ENCODE data around the gene ZNF804B.

The ZNF804B gene

DNA sequence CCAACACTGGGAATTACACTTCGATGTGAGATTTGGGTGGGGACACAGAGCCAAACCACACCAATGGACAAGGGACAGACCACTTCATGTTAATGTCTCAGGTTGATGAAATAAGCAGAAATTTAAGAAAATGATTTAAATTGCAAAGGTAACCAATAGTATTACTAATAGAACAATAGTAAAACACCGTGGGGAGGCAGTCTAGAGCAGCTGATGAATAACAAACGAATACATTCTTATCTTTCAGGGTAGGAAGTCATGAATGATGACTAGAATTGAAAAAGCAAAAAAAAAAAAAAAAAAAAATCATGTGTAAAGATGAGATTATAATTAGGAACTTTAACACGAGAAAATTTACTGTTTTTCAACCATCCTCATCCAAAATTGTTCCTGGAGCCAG lies 207.9 kb downstream of the ZNF804B start:
- DNase-seq (ENCODE audit: low read depth), result no peak

DNA sequence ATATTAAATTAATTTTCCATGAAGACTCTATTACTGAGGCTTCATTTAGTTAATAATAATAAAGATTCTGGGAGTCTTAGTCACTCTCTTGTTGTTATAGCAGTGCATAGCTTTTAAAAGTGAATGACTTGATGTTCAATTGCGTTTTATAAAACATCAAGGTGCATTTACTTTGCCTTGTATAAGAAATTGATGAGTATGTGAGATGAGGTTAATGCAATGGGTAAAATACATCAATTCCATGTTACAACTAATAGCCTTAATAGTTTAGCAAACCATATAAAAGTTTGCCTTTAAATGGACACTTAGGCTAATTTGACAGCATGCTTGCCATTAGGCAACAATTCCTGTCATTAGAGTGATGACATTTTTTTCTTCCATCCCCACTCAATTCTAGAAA lies 209.7 kb downstream of the ZNF804B start:
- no peak for DNase-seq (ENCODE audit: low read depth)

DNA sequence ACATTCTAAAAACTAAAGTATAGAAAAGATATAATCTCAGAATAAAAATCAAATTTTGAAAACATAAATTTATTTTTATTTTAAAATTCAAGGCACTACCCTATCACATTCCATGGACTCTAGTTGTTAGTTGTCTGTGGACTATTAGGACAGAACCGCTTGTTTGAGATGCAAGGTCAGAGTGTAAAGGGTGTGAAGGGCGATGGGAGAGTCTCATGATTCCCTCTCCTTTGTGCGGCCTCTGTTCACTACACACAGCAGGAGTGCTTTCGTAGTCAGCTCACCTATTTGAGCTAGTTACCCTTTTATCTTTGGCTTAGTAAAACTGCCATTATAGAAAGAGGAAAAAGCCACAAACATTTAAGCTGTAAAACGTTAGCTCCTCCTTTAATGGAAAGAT lies 225.8 kb downstream of the ZNF804B start:
- DNase-seq (ENCODE audit: low read depth), result no peak

DNA sequence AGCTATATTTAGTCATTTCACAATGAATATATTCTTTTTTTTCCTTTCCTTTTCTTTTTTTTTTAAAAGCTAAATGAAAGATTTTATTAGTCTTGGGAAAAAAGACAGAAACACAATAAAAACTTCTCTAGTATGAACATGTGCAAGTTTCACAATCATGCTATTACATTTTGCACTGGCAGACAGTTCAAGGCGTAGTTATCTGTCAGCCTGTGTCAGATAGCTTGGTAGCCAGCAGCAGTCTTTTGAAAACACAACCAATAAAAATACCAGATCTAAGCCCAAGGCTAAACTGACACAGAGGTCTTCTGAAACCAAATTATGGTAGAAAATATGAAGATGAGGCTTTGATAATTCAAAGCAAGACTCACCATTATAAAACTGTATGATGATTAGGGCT lies 241.8 kb downstream of the ZNF804B start:
- no peak for DNase-seq (ENCODE audit: low read depth)

DNA sequence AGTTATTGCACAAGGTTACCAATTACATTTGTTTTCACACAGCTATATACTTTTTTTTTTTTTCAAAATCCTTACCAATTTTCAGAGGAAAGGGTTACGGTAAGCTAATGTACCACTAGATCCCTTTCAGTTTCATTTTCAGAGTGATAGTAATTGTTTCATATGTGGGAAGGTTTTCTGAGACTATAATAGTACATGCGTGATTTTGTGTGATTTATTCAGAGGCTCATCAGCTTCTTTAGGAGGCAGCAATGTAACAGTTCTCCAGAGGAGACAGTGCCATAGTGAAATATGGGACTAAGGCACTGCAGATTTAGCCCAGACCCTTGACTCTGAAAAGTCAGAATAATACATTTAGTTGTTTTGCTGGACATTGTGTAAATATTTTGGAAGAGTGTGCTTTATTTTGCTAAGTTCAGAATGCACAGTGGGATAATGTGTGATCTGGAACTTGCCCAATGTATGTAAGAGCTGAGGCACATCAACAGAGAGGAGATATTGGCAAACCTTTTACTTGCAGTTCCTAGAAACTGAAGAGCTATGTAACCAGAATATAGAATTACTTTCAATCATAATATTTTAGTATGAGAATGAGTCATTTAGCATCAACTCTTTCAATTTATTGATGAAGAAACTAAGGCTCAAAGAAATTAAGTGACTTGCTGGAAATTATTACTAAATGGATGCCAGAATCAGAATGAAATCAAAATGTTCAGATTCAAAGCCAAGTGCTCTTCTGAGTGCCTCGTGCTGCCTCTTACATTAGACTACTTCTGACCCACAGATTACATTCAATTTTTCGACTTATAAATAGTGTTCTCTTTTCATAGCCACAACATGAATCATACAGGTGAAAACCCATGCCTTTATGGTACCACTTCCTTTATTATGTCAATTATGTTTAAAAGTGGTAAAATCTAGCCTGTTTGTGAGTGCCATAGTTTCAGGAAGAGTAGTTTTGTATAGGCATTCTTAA lies 243.8 kb downstream of the ZNF804B start:
- no peak for DNase-seq (ENCODE audit: low read depth)

DNA sequence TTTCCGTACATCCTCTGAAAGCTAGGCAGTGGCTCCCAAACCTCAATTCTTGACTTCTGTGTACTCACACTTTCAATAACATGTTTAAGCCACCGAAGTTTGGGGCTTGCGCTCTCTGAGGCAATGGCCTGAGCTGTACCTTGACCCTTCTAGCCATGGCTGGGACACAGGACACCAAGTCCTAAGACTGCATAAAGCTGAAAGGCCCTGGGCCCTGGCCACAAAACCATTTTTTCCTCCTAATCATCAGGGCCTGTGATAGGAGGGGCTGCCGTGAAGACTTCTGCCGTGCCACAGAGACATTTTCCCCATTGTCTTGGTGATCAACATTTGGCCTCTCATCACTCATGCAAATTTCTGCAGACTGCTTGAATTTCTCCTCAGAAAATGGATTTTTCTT lies 252.5 kb downstream of the ZNF804B start:
- DNase-seq (ENCODE audit: low read depth), result no peak

DNA sequence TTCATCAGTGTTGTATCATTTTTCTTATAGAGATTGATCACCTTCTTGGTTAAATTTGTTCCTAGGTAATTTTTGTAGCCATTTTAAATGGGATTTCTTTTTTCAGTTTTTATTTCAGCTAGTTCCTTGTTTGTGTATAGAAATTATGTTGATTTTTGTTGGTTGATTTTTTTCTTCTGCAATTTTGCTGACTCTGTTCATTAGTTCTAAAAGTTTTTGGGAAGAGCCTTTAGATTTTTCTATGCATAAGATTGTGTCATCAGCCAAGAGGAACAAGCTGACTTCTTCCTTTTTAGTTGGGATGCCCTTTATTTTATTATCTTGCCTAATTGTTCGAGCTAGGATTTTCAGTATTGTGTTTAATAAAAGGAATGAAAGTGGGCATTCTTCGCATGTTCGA lies 258.2 kb downstream of the ZNF804B start:
- no peak for DNase-seq (ENCODE audit: low read depth)

DNA sequence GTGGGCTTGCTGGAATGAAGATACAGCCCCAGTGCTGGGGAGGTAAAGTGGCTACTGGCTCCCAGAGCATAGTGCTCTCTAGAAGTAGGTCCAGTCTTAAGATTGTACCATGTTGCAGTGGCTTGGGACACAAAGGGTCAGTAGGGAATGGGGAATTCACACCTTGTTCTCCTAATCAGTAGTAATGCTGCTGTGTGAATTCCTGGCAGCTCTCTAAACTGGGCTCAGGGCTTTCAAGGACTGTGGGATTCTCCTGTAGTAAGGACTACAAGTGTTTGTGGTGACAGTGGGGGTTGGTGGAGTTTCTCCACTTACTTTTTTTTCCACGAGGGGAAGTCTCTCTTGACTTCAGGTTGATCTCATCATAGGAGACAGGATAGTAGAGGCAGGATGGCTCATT lies 262.2 kb downstream of the ZNF804B start:
- no peak for DNase-seq (ENCODE audit: low read depth)

DNA sequence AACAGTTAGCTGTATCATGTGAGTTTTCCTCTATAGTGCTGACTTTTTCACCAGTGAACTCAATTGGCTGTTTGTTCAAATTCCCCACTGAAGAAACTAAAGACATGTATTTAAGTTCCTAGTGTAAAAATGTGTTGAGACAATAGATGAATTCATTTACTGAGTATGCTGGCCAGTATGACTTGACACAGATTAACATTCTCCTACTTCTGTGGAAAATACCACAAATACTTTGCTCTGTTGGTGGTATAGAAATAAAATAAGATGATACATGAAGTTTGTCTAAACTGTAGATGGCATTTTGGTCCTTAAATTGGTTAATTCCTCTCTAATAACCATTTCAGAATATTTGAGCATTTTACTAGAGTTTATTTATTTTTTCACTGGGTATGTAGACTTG lies 263.7 kb downstream of the ZNF804B start:
- DNase-seq (ENCODE audit: low read depth), result no peak

DNA sequence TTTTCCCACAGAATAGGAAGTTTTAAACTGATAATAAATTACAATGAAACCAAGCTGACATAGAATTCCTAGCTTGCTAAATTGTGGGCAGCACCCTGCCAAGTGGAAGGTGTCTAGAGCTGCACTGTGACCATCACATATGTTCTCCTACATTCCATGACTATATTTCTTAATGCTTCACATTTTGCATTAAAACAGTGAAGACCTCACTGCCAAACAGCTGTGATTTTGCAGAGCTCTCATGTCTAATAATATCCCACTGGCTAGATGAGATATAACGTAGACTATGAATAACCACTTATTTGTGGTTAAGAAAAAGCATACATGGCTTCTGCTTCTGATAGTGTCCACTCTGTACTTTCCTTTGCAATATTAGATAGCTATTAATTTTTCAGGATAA lies 264.4 kb downstream of the ZNF804B start:
- DNase-seq (ENCODE audit: low read depth), result no peak

DNA sequence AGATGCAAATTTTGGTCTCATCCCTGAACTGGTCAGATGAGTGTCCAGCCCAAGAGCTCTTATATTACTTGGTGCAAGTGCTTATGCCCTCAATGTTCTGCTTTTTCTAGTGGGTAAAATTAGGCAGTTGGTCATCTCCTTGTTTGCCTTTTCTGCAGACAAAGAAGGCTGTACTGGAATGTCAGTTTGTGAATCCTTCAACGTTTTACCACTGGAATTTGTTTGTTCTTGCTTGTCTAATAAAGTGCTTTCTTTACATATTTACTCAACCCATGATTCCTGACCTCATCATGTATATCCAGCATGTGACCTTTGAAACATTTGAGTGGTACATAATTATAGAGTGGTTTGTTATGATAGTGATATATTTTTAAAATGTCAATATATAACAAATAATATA lies 268.3 kb downstream of the ZNF804B start:
- DNase-seq (ENCODE audit: low read depth), result no peak

DNA sequence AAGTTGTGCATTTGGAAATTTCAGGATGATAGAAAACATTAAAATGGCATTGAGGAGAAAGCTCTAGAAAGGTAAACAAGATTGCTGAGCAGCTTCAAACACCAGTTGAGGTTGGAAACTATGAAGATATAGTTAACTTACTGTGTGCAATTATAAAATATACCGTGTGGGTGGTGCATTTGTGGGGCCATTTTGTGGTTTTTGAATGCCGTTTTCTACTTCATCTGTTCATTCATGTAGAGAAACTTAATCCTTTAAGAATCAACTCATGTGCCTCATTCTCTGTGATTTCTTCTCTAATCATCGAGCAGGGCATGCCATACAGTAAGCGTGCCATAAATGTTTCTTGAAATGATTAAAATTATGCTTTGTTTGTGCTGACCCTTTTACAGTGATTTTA lies 268.8 kb downstream of the ZNF804B start:
- no peak for DNase-seq (ENCODE audit: low read depth)

DNA sequence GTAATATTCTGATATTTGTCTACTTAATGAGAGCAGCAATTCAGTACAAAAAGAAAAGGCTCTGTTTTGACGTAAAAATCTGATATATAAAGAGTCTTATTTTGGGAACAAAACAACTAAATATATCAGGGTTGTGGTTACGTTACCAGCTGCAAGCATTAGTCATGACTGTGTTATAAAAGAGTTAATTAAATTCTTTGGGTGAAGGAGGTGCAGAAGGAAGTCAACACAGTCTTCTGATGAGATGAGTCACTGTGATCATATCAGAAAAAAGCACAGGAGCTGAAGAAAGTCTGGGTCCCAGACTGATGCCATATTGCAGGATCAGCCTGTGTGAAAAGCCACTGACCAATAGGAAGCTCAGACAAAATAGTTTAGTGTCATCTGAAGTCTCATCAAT lies 270.4 kb downstream of the ZNF804B start:
- DNase-seq (ENCODE audit: low read depth), result no peak

DNA sequence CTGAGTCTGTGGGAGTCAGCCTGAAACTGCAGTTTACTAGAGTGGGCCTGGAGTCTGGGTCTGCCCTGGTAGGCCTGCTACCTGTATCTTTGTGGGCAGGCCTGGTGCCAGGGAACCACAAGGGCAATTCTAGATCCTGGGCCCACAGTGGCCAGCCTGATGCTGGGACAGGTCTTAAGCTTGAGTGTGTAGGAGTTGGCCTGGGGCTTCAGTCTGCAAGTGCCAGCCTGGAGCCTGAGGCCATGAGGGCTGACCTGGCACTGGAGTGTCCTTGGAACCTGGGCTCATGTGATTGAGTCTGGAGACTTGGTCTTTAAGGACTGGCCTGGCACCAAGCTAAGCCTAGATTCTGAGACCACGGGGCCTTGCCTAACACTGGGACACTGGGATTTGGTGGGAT lies 281.7 kb downstream of the ZNF804B start:
- DNase-seq (ENCODE audit: low read depth), result no peak

DNA sequence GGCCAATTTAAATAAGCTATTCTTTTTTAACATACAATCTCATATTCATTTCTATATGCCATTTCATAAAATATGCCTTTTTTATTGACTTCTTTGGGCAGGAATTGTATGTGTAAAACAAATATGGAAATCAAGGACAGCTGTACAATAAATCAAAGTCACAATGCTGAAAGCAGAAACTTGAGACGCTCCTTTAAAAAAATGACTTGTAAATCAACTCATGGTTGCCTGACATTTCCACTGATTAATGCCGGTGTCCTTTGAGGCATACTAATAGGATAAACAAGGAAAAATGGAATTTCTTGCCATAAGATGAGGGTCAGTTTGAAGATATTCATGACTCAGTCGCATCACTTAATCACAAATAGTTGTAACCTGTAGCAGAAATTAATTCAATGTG lies 283.4 kb downstream of the ZNF804B start:
- DNase-seq (ENCODE audit: low read depth), result no peak

DNA sequence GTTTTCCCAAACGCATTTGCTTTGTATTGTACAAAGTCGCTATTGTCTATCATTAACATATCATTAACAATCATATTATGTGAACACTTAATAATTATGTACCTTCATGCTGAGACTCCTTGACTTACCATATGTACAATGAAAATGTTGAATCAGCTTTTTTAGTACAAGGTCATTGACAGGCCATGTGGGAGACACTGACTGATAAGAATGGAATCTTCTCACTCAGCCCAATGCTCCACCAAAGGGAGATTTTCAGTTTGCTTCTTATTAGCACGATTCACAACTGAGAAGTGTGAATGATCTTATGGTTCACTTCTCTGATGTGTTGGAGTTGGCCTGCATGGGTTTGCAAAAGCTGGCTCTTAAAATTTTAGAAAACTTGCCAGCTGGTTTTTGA lies 289.5 kb downstream of the ZNF804B start:
- no peak for DNase-seq (ENCODE audit: low read depth)

DNA sequence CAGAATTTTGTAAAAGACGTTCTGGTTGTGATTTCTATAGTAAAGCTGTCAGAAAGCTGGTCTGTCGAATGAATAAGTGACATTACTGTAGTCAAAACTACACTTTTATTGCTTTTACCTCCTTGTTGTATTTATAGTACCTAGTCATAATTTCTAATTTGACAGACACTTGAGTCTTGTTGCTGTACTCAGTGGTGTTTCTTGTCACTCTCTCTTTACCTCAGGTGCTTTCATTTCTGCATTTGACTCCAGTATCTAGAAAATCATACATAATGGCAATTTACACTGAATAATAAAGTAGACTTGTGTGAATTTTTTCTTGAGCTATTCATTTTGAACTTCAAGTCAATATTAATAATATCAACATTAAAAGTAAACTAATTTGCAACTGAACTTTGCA lies 293.6 kb downstream of the ZNF804B start:
- no peak for DNase-seq (ENCODE audit: low read depth)

DNA sequence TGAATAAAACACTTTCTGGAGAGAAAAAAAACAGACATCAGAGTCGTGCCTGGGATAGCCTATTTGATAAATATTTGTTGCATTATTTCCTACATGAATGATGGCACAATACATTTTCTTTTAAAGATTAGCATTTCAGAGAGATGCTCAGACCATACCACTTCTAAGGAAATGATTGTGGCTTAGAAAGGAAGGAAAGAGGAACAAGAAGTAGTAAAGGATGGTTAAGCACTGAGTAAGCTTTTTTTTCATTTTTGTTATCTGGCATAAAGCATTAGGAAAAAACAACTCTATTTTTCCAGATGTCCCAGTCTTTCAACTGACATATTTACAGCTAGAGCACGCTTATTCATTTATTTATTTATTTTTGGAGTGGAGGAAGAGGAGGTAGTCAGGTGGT lies 294.9 kb downstream of the ZNF804B start:
- no peak for DNase-seq (ENCODE audit: low read depth)

DNA sequence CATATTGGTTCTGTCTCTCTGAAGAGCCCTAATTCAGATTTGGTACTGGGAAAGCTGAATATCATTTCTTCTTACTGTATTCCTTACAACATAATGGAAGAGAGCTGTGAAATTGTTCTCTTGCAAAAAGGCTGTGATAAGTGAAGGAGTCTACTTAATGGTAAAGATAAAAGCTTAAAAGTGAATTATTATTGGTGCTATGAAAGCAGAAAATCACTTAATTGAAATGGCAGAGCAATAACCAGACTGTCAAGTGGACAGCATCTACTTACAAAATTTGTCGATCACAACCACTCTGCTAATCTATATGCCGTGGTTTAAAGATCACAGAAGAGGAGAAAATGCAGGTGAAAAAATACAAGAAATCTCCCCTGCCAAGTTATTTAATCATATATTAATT lies 300.7 kb downstream of the ZNF804B start:
- DNase-seq (ENCODE audit: low read depth), result no peak

DNA sequence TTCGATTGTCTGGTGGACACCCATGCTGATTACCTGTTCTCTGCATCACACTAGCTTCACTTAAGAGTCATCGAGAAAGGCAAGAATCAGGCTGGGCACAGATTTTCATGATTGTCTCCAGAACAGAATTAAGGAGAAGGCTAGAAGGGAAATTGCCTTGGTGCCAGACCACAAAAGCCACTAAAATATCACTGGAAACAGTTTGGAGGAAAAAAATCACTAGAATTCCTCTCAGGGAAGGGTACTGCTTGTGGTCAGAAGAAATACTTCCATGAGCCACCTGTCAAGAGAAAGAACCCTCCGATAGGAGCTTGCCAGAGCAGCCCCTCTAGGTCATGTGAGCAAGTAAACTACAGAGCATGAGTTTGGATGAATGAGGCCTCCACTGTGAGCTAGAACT lies 305.3 kb downstream of the ZNF804B start:
- no peak for DNase-seq (ENCODE audit: low read depth)

DNA sequence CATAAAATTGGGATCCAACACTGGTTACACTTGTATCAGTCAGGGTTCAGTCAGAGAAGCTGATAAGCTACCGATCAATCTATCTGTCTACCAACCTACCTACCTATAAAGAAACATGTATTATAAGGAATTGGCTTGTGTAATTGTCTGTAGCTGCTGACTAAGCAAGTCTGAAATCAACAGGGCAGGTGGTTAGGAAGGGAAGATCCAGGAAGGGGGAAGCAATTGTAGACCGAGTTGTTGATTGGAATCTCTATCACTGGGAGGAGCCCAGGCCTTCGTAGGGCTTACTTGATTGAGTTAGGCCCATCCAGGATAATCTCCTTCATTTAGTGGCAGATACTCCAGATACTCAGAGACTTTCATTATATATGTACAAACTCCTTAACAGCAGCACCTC lies 307.5 kb downstream of the ZNF804B start:
- no peak for DNase-seq (ENCODE audit: low read depth)

DNA sequence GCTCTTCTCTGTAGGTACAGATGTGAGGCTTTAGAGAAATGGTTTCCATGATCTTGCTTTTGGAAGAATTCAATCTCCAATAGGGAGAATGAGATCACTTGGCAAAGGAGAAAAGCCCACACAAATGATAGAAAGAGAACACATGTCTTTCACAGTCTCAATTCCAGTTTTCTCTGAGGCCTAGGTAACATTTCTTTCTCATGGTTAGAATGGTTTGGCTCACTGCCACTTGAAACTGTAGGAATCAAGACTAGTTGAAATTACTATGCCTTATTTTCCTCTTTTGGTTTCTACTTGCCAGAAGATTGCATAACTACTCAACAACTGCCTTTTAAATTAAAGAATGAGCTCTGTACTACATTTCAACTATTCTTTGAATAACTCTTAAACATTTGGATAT lies 312.6 kb downstream of the ZNF804B start:
- no peak for DNase-seq (ENCODE audit: low read depth)

DNA sequence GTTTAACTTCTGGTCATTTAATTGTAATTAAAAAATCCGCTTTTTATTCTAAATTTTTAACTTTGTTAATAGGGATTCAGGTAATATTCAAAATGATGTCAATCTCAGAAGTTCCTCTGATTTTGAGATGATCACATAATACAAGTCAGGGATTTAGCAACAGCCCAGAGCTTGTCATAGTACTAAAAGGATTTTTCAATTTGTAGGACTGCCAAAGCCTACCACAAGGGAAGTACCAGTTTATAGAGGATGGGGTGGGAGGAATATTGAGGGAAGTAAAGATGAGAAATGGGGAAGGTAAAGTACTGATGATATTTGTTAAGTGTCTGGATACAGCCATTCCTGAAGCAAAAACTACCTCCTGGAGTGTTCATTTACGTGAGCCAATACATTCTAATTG lies 314.3 kb downstream of the ZNF804B start:
- DNase-seq (ENCODE audit: low read depth), result no peak

DNA sequence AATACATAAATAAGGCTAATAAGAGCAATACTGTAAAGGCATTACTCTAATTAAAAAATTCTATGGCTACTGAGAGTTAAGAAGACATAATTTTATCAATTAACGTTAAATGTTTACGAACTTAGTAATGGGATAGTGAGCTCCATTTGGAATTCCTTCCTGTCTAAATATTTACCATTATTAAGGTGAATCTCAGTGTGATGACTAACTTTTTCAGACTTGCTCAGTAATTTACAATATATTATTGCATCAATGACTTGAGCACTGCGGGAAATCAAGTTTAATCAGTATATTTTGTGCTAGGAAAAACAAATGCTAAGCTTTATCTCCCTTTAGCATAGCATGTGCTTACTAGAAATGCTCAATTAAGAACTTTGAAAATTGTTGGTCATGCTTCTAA lies 318.5 kb downstream of the ZNF804B start:
- DNase-seq (ENCODE audit: low read depth), result no peak

Data from amniotic epithelial cell (primary cell).